Astrocyte (in vitro differentiated cells and primary cell): ENCODE results near the gene NDUFB11. TPM values are rescaled to one million over a fixed set of nuclear protein-coding genes. Genes with fewer than 3 reads are reported as not detected.

Experiments
- DNase-seq: peaks from one replicate; pipeline ENCODE4 v3.0.0-alpha.2; 2010; ENCODE audit warnings: low read depth
- FAIRE-seq: peaks from 2 replicates; lab custom pipeline; 2011; peaks lifted over from hg19 to GRCh38; lab: Jason Lieb, UNC
- H2AFZ ChIP-seq: 2 replicates; pipeline ENCODE4 v1.6.0; 2012; ENCODE audit warnings: low read depth, low read length, inconsistent platforms
- H3K27ac ChIP-seq: 2 replicates; pipeline ENCODE4 v1.5.1; 2011; ENCODE audit warnings: low read depth, low read length, inconsistent platforms
- H3K27me3 ChIP-seq: 2 replicates; pipeline ENCODE4 v1.6.0; 2011; ENCODE audit warnings: low read length, inconsistent platforms; ENCODE audit not compliant: insufficient read depth
- H3K36me3 ChIP-seq: 2 replicates; pipeline ENCODE4 v1.5.1; 2011; ENCODE audit warnings: low read length, inconsistent platforms; ENCODE audit not compliant: insufficient read depth
- H3K4me1 ChIP-seq: 2 replicates; pipeline ENCODE4 v1.5.1; 2011; ENCODE audit warnings: low read length, inconsistent platforms; ENCODE audit not compliant: insufficient read depth
- H3K4me2 ChIP-seq: 2 replicates; pipeline ENCODE4 v1.6.0; 2012; ENCODE audit warnings: low read length, inconsistent platforms
- H3K4me3 ChIP-seq: 2 replicates; pipeline ENCODE4 v1.5.1; 2011; ENCODE audit warnings: low read depth, mild to moderate bottlenecking, low read length, inconsistent platforms; ENCODE audit not compliant: insufficient read depth
- H3K79me2 ChIP-seq: 2 replicates; pipeline ENCODE4 v1.6.0; 2012; ENCODE audit warnings: mild to moderate bottlenecking, low read length, inconsistent platforms; ENCODE audit not compliant: insufficient read depth
- H3K9ac ChIP-seq: 2 replicates; pipeline ENCODE4 v1.6.0; 2012; ENCODE audit warnings: mild to moderate bottlenecking, low read length, inconsistent platforms
- H3K9me3 ChIP-seq: 2 replicates; pipeline ENCODE4 v1.5.1; 2012; ENCODE audit warnings: low read depth, mild to moderate bottlenecking, low read length, inconsistent platforms; ENCODE audit not compliant: insufficient read depth
- H4K20me1 ChIP-seq: 2 replicates; pipeline ENCODE4 v1.6.0; 2012; ENCODE audit warnings: low read length, inconsistent platforms; ENCODE audit not compliant: insufficient read depth
- H3K27ac Mint-ChIP-seq: one replicate; pipeline ENCODE4 v1.8.0; 2021; ENCODE audit warnings: mild to moderate bottlenecking, mixed read lengths; ENCODE audit not compliant: unreplicated experiment
- H3K27me3 Mint-ChIP-seq: one replicate; pipeline ENCODE4 v1.8.0; 2021; ENCODE audit warnings: low read depth, mixed read lengths; ENCODE audit not compliant: unreplicated experiment
- H3K36me3 Mint-ChIP-seq: one replicate; pipeline ENCODE4 v1.8.0; 2021; ENCODE audit warnings: low read depth, mixed read lengths; ENCODE audit not compliant: unreplicated experiment
- H3K4me1 Mint-ChIP-seq: one replicate; pipeline ENCODE4 v1.8.0; 2021; ENCODE audit warnings: low read depth, mixed read lengths; ENCODE audit not compliant: unreplicated experiment
- H3K4me3 Mint-ChIP-seq: one replicate; pipeline ENCODE4 v1.8.0; 2021; ENCODE audit warnings: mild to moderate bottlenecking, moderate library complexity, mixed read lengths; ENCODE audit not compliant: unreplicated experiment
- H3K9me3 Mint-ChIP-seq: one replicate; pipeline ENCODE4 v1.8.0; 2021; ENCODE audit warnings: mild to moderate bottlenecking, mixed read lengths; ENCODE audit not compliant: unreplicated experiment
- CTCF ChIP-seq: IDR thresholded peaks from 2 replicates; pipeline ENCODE4 v1.5.1; 2011; ENCODE audit warnings: low read depth, mild to moderate bottlenecking, inconsistent platforms, low read length, moderate library complexity; ENCODE audit not compliant: insufficient read depth
- EZH2 ChIP-seq: IDR thresholded peaks from 2 replicates; pipeline ENCODE4 v1.6.1; 2012; ENCODE audit warnings: mild to moderate bottlenecking, low read length, inconsistent platforms; ENCODE audit not compliant: insufficient read depth
- total RNA-seq: library from RNA; stranded (reverse); gene quantifications from 2 replicates; pipeline ENCODE4 v1.2.1, GENCODE V29; 2021

The NDUFB11 gene
- total RNA-seq, 1 donor from 2014 or later, result 86.3 TPM

- Histone ChIP-seq H3K4me1 (no peaks in the 10 kb centered on the region), H3K9ac (no peak overlapping the region), H3K4me3 (no peak overlapping the region), H3K79me2 (peaks cover 10% of the 10 kb centered on the region), H3K27me3 (no peaks in the 10 kb centered on the region), H3K4me2 (no peak overlapping the region), H3K36me3 (peaks cover 3% of the 10 kb centered on the region), H3K27ac (no peak overlapping the region), H3K9me3 (no peaks in the 10 kb centered on the region), H2AFZ (no peak overlapping the region), H4K20me1 (peaks cover 24% of the 10 kb centered on the region)
- Mint-ChIP-seq H3K27ac (no peak overlapping the region), H3K27me3 (no peaks in the 10 kb centered on the region), H3K9me3 (no peaks in the 10 kb centered on the region), H3K4me1 (no peaks in the 10 kb centered on the region), H3K36me3 (peaks cover 2% of the 10 kb centered on the region), H3K4me3 (no peak overlapping the region)
- no peak for TF ChIP-seq CTCF
- no peak for TF ChIP-seq EZH2
- DNase-seq (no peak), FAIRE-seq (no peak)
These were observed 28.7 kb upstream of the NDUFB11 start for GRCh38 chrX:47172971-47173792.

- H3K79me2 ChIP-seq, result peaks cover 16% of the 10 kb centered on the region
- H4K20me1 ChIP-seq, result peaks cover 27% of the 10 kb centered on the region
- no peak overlapping the region for H3K27ac Mint-ChIP-seq
- no peaks in the 10 kb centered on the region for H3K9me3 ChIP-seq
- no peak overlapping the region for H2AFZ ChIP-seq
- H3K9me3 Mint-ChIP-seq, result no peaks in the 10 kb centered on the region
- no peak overlapping the region for H3K27ac ChIP-seq
- no peaks in the 10 kb centered on the region for H3K36me3 Mint-ChIP-seq
- FAIRE-seq (no peak), DNase-seq (no peak)
- no peak for TF ChIP-seq CTCF
- H3K27me3 ChIP-seq, result no peaks in the 10 kb centered on the region
- H3K9ac ChIP-seq, result no peak overlapping the region
- no peaks in the 10 kb centered on the region for H3K27me3 Mint-ChIP-seq
- H3K4me2 ChIP-seq, result no peak overlapping the region
- no peak overlapping the region for H3K4me3 Mint-ChIP-seq
- no peaks in the 10 kb centered on the region for H3K4me1 ChIP-seq
- no peak overlapping the region for H3K4me3 ChIP-seq
- H3K36me3 ChIP-seq, result peaks cover 3% of the 10 kb centered on the region
- no peaks in the 10 kb centered on the region for H3K4me1 Mint-ChIP-seq
These were observed 28.0 kb upstream of the NDUFB11 start for GRCh38 chrX:47172549-47172948.

- Histone ChIP-seq H3K79me2 (peaks cover 17% of the 10 kb centered on the region), H3K4me2 (no peak overlapping the region), H3K27me3 (no peaks in the 10 kb centered on the region), H3K27ac (no peak overlapping the region), H3K4me1 (no peaks in the 10 kb centered on the region), H3K36me3 (peaks cover 3% of the 10 kb centered on the region), H3K4me3 (no peak overlapping the region), H4K20me1 (peaks cover 27% of the 10 kb centered on the region), H3K9me3 (no peaks in the 10 kb centered on the region), H2AFZ (no peak overlapping the region), H3K9ac (no peak overlapping the region)
- no peaks in the 10 kb centered on the region for H3K36me3 Mint-ChIP-seq
- no peaks in the 10 kb centered on the region for H3K9me3 Mint-ChIP-seq
- H3K27ac Mint-ChIP-seq, result no peak overlapping the region
- no peaks in the 10 kb centered on the region for H3K4me1 Mint-ChIP-seq
- DNase-seq (no peak), FAIRE-seq (no peak)
- TF ChIP-seq CTCF (no peak), EZH2 (no peak)
- H3K4me3 Mint-ChIP-seq, result no peak overlapping the region
- H3K27me3 Mint-ChIP-seq, result no peaks in the 10 kb centered on the region
These were observed 27.5 kb upstream of the NDUFB11 start for GRCh38 chrX:47171996-47172395.
